Activated CD8-positive, alpha-beta memory T cell treated with anti-CD3 and anti-CD28 coated beads, Interleukin-2, amount 50 U/mL, for 1 hour (primary cell): ENCODE data around the gene M1AP.

Experiments
- DNase-seq: peaks from one replicate; pipeline ENCODE4 v3.0.0-alpha.2; 2020; ENCODE audit errors: extremely low read depth

Gene M1AP

GRCh38 chr2:74648009-74648443 lies at the start of gene M1AP:
TSS of gene M1AP (minus strand) at chr2:74648330. CDS start at chr2:74640275, 8,055 bp downstream.
- no peak for DNase-seq

- no peak for DNase-seq
Measured at GRCh38 chr2:74696829-74697228, 48.7 kb upstream of the M1AP start.

GRCh38 chr2:74695663-74696062 lies 47.5 kb upstream of the M1AP start:
- no peak for DNase-seq

- no peak for DNase-seq
Measured at GRCh38 chr2:74694281-74694680, 46.2 kb upstream of the M1AP start.

GRCh38 chr2:74693668-74694067 lies 45.5 kb upstream of the M1AP start:
- no peak for DNase-seq

GRCh38 chr2:74693213-74693612 lies 45.1 kb upstream of the M1AP start:
- no peak for DNase-seq

GRCh38 chr2:74691929-74692328 lies 43.8 kb upstream of the M1AP start:
- DNase-seq = no peak

- DNase-seq = no peak
Measured at GRCh38 chr2:74690571-74690970, 42.4 kb upstream of the M1AP start.

- DNase-seq = no peak
Measured at GRCh38 chr2:74689671-74690070, 41.5 kb upstream of the M1AP start.

GRCh38 chr2:74688881-74689280 lies 40.8 kb upstream of the M1AP start:
- no peak for DNase-seq

GRCh38 chr2:74685408-74685807 lies 37.3 kb upstream of the M1AP start:
- DNase-seq = no peak

GRCh38 chr2:74682501-74682900 lies 34.4 kb upstream of the M1AP start:
- DNase-seq = no peak

GRCh38 chr2:74679615-74680014 lies 31.5 kb upstream of the M1AP start:
- no peak for DNase-seq

- DNase-seq = no peak
Measured at GRCh38 chr2:74676331-74676730, 28.2 kb upstream of the M1AP start.

- DNase-seq = no peak
Measured at GRCh38 chr2:74675090-74675489, 27.0 kb upstream of the M1AP start.

- no peak for DNase-seq
Measured at GRCh38 chr2:74673826-74674528, 25.8 kb upstream of the M1AP start.

GRCh38 chr2:74671479-74671878 lies 23.3 kb upstream of the M1AP start:
- DNase-seq = no peak

- DNase-seq = no peak
Measured at GRCh38 chr2:74670263-74670662, 22.1 kb upstream of the M1AP start.

- no peak for DNase-seq
Measured at GRCh38 chr2:74668087-74668486, 20.0 kb upstream of the M1AP start.

GRCh38 chr2:74659462-74659861 lies 11.3 kb upstream of the M1AP start:
- no peak for DNase-seq

GRCh38 chr2:74658516-74658915 lies 10.4 kb upstream of the M1AP start:
- no peak for DNase-seq

- no peak for DNase-seq
Measured at GRCh38 chr2:74655579-74655978, 7.4 kb upstream of the M1AP start.

- peak; percentile 86 for DNase-seq
Measured at GRCh38 chr2:74653985-74654882, 6.1 kb upstream of the M1AP start, which contains the start of gene SEMA4F. TSS of gene SEMA4F (plus strand) at chr2:74654247. CDS start at chr2:74654377, 130 bp downstream.
